ENCODE data around the gene ROR1. TPM values are rescaled to one million over a fixed set of nuclear protein-coding genes. Genes with fewer than 3 reads are reported as not detected.

The ROR1 gene
- total RNA-seq, 2 experiments from 2014 or later = 0.47 to 1.4 TPM

DNA sequence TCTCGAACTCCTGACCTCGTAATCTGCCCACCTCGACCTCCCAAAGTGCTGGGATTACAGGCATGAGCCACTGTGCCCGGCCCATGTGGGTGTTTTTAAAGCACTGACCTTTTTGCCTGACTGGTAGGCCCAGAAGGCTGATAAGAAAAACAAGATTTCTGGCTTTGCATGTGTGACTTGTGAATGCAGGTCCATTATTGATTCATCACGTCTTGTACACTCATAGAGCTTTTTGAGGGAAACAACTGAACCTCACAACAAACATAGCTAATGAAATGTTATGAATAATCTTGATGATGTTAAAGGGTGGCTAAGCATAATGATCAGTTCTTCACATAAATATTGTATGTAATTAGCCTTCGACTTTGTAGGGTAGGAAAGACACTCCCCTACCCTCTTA is 288.7 kb downstream of the ROR1 start:
- H3K79me2 ChIP-seq (ENCODE audit: insufficient read depth, low read depth, low read length) = no peaks in the 10 kb centered on the region
- TF ChIP-seq EZH2phosphoT487 (IDR thresholded peaks at IDR 0.05; ENCODE audit: borderline replicate concordance, low read depth, low read length) = no peak
- BruUV-seq (replicated peaks) = no TSS peak
- H3K4me1 ChIP-seq (ENCODE audit: insufficient read depth, low read length, poor library complexity, severe bottlenecking) = no peaks in the 10 kb centered on the region
- no peak overlapping the region for H3K4me2 ChIP-seq (ENCODE audit: low read length)
- no peaks in the 10 kb centered on the region for H3K36me3 ChIP-seq (ENCODE audit: insufficient read depth, low read length)
- H3K9me3 ChIP-seq (ENCODE audit: low read length) = no peaks in the 10 kb centered on the region
- H2AFZ ChIP-seq (ENCODE audit: low read length) = no peak overlapping the region
- H3K4me3 ChIP-seq (ENCODE audit: low read depth, low read length, poor library complexity, severe bottlenecking) = no peak overlapping the region
- intact Hi-C loops (cut with micrococcal nuclease; ENCODE audit: unreplicated experiment) = no loop called here
- H3K27ac ChIP-seq (ENCODE audit: low read depth, low read length, poor library complexity, severe bottlenecking) = no peak overlapping the region
- DNase-seq (ENCODE audit: low spot score) = no peak
- no peaks in the 10 kb centered on the region for H3K9me2 ChIP-seq (ENCODE audit: insufficient read depth, low read length)
- no peaks in the 10 kb centered on the region for H4K20me1 ChIP-seq (ENCODE audit: insufficient read depth, low read length)
- CTCF ChIA-PET (ENCODE audit: unreplicated experiment) = no interaction called here
- POLR2A ChIA-PET = no interaction called here

- Histone ChIP-seq H2AFZ (ENCODE audit: low read length) (no peak overlapping the region), H3K9me2 (ENCODE audit: insufficient read depth, low read length) (no peaks in the 10 kb centered on the region), H3K4me3 (ENCODE audit: low read depth, low read length, poor library complexity, severe bottlenecking) (no peak overlapping the region), H3K4me2 (ENCODE audit: low read length) (no peak overlapping the region), H3K9me3 (ENCODE audit: low read length) (no peaks in the 10 kb centered on the region), H3K36me3 (ENCODE audit: insufficient read depth, low read length) (no peaks in the 10 kb centered on the region), H3K4me1 (ENCODE audit: insufficient read depth, low read length, poor library complexity, severe bottlenecking) (no peaks in the 10 kb centered on the region), H4K20me1 (ENCODE audit: insufficient read depth, low read length) (no peaks in the 10 kb centered on the region), H3K27ac (ENCODE audit: low read depth, low read length, poor library complexity, severe bottlenecking) (no peak overlapping the region), H3K79me2 (ENCODE audit: insufficient read depth, low read depth, low read length) (no peaks in the 10 kb centered on the region)
- ChIA-PET CTCF (ENCODE audit: unreplicated experiment) (no interaction called here), POLR2A (no interaction called here)
- intact Hi-C loops (cut with micrococcal nuclease; ENCODE audit: unreplicated experiment) = no loop called here
- no peak for DNase-seq (ENCODE audit: low spot score)
- no TSS peak for BruUV-seq (replicated peaks)
- no peak for TF ChIP-seq EZH2phosphoT487 (IDR thresholded peaks at IDR 0.05; ENCODE audit: borderline replicate concordance, low read depth, low read length)
- TF ChIP-seq, protein P1, sequence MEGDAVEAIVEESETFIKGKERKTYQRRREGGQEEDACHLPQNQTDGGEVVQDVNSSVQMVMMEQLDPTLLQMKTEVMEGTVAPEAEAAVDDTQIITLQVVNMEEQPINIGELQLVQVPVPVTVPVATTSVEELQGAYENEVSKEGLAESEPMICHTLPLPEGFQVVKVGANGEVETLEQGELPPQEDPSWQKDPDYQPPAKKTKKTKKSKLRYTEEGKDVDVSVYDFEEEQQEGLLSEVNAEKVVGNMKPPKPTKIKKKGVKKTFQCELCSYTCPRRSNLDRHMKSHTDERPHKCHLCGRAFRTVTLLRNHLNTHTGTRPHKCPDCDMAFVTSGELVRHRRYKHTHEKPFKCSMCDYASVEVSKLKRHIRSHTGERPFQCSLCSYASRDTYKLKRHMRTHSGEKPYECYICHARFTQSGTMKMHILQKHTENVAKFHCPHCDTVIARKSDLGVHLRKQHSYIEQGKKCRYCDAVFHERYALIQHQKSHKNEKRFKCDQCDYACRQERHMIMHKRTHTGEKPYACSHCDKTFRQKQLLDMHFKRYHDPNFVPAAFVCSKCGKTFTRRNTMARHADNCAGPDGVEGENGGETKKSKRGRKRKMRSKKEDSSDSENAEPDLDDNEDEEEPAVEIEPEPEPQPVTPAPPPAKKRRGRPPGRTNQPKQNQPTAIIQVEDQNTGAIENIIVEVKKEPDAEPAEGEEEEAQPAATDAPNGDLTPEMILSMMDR (conservative IDR thresholded peaks at IDR 0.05; ENCODE audit: low read length) = no peak
Measured at GRCh38 chr1:64062941-64063581, 289.2 kb downstream of the ROR1 start.

- no TSS peak for BruUV-seq (replicated peaks)
Measured at GRCh38 chr1:64065571-64065970, 291.8 kb downstream of the ROR1 start.

More at GRCh38 chr1:64065571-64065970, 291.8 kb downstream of the ROR1 start:
- H3K4me2 ChIP-seq (ENCODE audit: low read length) = no peak overlapping the region
- TF ChIP-seq, protein P1 (conservative IDR thresholded peaks at IDR 0.05; ENCODE audit: low read length) = no peak
- no peaks in the 10 kb centered on the region for H3K9me3 ChIP-seq (ENCODE audit: low read length)
- no peaks in the 10 kb centered on the region for H3K36me3 ChIP-seq (ENCODE audit: insufficient read depth, low read length)
- no peaks in the 10 kb centered on the region for H4K20me1 ChIP-seq (ENCODE audit: insufficient read depth, low read length)
- no peaks in the 10 kb centered on the region for H3K79me2 ChIP-seq (ENCODE audit: insufficient read depth, low read depth, low read length)
- no peak overlapping the region for H2AFZ ChIP-seq (ENCODE audit: low read length)
- H3K27ac ChIP-seq (ENCODE audit: low read depth, low read length, poor library complexity, severe bottlenecking) = no peak overlapping the region
- ChIA-PET CTCF (ENCODE audit: unreplicated experiment) (no interaction called here), POLR2A (interaction anchor here (0.9 kb wide), 1 partner anchor 53 kb away, joined by 4 read pairs; no protein-coding TSS in a partner anchor)
- H3K9me2 ChIP-seq (ENCODE audit: insufficient read depth, low read length) = no peaks in the 10 kb centered on the region
- H3K4me3 ChIP-seq (ENCODE audit: low read depth, low read length, poor library complexity, severe bottlenecking) = no peak overlapping the region
- no peak for DNase-seq (ENCODE audit: low spot score)
- intact Hi-C loops (cut with micrococcal nuclease; ENCODE audit: unreplicated experiment) = no loop called here
- H3K4me1 ChIP-seq (ENCODE audit: insufficient read depth, low read length, poor library complexity, severe bottlenecking) = no peaks in the 10 kb centered on the region

Data from OCI-LY7 (cell line).